SKM-1 treated with dmso at 0.1 percent for 144 hours (cell line): Measurements from ENCODE around the gene MAST2.

Source experiments
- DNase-seq: peaks from one replicate; lab custom pipeline; 2025; ENCODE audit not compliant: unreplicated experiment; lab: John Stamatoyannopoulos, UW

MAST2 gene

GRCh38 chr1:46013581-46013980, 210.2 kb downstream of the MAST2 start:
- no peak for DNase-seq

DNA sequence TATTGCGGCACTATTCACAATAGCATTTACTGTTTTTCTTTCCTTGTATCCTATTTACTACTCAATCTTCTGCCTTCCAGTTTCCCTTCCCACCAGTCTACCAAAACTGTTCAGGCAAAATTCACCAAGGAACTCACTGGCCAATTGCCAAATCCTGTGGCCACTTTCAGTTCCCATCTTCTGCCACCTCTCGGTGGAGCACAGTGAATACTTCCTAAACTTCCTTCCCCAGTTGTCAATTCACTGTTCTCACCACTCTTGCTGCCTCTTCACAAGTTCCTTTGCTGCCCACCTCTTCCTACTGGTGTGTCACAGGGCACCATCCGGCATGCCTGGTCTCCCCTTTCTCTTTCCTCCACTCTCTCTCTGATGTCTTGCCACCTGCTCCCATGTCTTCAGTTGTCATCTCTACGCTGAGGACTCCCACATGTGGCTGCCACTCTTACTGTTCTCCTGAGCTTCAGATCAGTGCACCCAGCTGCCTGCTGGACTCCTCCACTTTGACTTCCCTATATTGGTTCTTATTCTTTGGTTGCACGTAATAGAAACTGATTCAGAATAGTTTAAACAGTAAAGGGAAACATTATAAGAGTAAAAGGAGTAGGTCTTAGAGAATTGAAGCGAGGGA, 214.6 kb downstream of the MAST2 start:
- peak; percentile 40 for DNase-seq

DNA sequence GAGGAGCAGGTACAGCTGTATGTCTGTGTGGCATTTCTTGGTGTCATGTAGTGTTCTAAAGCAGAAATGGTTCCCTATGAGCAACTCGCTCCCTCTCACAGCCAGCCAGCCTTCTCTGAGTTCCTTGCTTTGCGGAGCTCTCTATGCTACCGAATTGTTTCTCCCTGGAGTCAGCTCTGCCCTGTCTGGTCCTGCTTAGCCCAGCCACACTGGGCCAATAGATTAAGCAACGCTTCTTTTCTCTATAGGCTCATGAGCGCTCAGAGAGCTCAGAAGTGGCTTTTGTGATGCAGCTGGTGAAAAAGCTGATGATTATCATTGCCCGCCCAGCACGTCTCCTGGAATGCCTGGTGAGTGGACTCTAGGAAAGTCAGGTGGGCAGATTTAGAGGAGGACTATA, 215.9 kb downstream of the MAST2 start:
- no peak for DNase-seq

DNA sequence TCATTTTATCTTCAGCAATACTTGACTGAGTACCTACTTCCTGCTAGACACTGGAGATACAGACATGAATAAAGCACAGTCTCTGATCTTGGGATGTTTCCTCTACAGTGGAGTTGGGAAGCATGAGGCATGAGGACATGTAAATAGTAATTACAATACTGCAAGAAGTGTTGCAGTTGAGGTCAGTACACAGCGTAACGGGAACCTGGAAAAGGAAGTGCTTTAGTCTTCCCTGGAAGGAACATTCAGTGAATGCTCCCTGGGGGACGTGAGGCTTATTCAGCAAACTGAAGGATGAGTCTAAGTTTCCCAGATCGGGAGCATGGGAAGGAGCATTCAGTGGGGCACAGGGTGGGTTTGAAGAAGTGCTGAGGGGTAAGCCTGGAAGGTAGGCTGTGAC, 216.6 kb downstream of the MAST2 start:
- no peak for DNase-seq

GRCh38 chr1:46021046-46021996, 217.9 kb downstream of the MAST2 start:
- DNase-seq = no peak

DNA sequence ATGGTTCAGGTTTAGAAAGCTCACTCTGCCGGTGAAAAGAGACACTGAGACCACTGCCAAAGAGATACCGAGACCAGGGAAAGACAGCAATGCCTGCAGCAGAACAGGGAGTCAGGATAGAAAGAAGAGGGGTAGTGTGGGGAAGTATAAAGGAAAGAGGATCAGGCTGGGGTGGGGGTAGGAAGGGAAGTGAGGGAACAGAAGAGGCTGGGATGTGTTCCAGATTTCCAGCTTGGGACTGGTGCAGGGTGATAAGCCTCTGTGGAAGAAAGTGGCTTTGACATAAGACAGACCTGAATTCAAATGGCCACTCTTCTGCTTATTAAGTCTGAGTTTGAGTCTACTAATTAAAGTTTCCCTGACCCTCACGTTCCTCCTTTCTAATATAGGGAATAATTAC, 223.1 kb downstream of the MAST2 start:
- DNase-seq = no peak

DNA sequence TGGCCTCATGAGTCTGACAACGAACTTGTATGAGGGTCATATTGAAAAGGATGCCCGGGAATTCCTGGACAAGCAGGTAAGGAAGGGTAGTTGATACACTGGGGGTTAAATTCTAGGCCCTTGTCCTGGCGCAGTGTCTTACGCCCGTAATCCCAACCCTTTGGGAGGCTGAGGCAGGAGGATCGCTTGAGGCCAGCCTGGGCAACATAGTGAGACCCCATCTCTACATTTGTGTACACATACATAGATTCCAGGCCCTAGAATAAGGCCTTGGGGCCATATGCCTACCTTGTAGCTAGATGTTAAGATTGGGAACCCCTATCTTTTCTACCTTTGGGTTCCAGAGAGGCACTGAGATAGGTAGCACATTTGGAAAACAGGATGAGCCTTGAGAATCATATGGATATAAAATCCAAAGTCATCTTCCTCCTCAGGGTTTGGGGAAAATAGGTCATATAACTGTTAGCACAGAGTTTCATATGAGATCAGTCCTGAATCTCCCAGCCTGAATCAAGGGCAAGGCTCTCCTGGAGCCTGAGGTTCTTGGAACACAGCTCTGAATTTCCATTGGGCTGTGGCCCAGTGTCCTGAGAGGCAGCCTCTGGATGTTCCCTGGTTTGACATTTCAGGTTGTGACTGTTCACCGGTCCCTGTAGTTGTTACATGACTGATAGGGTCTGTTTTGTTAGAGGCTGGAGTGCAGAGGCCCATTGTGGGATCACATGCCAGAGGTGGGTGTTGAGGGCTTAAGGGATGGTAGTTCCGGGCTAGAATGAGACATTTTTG, 224.6 kb downstream of the MAST2 start:
- DNase-seq = no peak

GRCh38 chr1:46030074-46030870, 226.9 kb downstream of the MAST2 start:
- DNase-seq = no peak

DNA sequence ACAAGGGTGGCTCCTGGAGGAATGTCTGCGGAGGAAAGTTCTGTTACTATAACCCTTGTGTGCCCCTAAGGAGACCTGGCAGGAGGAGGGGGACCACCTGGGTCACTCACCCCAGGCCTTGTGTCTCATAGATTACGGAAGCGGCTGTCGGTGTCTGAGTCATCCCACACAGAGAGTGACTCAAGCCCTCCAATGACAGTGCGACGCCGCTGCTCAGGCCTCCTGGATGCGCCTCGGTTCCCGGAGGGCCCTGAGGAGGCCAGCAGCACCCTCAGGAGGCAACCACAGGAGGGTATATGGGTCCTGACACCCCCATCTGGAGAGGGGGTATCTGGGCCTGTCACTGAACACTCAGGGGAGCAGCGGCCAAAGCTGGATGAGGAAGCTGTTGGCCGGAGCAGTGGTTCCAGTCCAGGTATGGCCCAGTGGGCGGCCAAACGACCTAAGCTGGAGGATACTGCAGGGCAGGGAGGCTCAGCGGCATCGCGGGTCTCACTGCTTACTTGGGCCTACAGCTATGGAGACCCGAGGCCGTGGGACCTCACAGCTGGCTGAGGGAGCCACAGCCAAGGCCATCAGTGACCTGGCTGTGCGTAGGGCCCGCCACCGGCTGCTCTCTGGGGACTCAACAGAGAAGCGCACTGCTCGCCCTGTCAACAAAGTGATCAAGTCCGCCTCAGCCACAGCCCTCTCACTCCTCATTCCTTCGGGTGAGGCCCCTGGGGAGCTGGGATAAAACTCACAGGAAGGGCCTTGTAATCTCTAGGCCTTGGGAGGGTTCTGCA, 227.7 kb downstream of the MAST2 start:
- DNase-seq = no peak

DNA sequence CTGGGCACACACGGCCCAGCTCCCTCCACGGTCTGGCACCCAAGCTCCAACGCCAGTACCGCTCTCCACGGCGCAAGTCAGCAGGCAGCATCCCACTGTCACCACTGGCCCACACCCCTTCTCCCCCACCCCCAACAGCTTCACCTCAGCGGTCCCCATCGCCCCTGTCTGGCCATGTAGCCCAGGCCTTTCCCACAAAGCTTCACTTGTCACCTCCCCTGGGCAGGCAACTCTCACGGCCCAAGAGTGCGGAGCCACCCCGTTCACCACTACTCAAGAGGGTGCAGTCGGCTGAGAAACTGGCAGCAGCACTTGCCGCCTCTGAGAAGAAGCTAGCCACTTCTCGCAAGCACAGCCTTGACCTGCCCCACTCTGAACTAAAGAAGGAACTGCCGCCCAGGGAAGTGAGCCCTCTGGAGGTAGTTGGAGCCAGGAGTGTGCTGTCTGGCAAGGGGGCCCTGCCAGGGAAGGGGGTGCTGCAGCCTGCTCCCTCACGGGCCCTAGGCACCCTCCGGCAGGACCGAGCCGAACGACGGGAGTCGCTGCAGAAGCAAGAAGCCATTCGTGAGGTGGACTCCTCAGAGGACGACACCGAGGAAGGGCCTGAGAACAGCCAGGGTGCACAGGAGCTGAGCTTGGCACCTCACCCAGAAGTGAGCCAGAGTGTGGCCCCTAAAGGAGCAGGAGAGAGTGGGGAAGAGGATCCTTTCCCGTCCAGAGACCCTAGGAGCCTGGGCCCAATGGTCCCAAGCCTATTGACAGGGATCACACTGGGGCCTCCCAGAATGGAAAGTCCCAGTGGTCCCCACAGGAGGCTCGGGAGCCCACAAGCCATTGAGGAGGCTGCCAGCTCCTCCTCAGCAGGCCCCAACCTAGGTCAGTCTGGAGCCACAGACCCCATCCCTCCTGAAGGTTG, 231.4 kb downstream of the MAST2 start:
- no peak for DNase-seq

- peak; percentile 70 for DNase-seq
Measured at GRCh38 chr1:46036894-46037839, 233.8 kb downstream of the MAST2 start.

GRCh38 chr1:46039571-46040052, 236.2 kb downstream of the MAST2 start:
- DNase-seq = no peak

- DNase-seq = no peak
Measured at GRCh38 chr1:46041551-46041950, 238.1 kb downstream of the MAST2 start.

DNA sequence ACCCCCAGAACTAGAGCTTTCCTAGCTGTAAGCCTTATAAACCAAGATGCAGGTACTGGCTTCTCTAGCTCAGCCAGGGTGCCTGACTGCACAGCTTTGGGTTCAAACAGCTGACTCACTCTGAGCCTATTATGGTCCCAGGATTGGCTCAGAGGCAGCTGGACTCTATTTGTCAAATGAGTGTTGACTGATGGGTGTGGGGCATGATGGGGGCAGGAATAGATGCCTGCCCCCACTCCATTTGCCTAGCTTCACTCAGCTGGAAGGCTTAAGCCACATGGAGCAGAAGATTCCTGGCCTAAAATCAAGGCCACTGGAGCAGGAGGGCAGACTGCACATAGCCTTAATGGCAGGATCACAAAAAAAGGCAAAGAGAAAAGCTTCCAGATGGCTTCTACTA, 238.6 kb downstream of the MAST2 start:
- no peak for DNase-seq

DNA sequence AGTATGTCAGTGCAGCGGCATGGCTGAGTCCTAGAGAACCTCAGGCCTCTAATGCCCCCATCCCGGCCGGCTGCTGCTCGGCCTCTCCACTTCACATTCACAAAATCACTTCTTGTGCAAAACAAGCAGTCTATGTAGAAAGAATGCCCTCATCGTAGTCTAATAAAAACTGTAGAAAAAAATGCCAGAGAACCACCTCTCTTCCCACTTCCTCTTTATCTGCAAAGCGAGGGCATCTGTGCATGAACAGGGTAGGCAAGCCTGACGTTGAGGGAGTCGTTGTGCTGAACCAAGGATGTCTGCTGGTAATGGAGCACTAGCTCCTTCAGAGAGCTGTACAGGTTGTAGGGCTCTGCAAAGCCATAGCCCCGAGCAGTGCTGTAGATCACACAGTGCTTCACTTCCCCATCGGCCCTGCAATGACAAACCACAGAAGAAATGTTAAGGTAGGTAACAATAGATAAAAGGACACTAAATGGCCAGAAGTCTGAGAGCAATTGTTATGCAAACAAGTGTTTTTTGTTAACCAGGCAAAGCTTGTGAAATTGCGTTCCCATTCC, 240.1 kb downstream of the MAST2 start:
- peak; percentile 90 for DNase-seq

- DNase-seq = no peak
Measured at GRCh38 chr1:46044116-46044515, 240.7 kb downstream of the MAST2 start.

- no peak for DNase-seq
Measured at GRCh38 chr1:46053734-46054133, 250.3 kb downstream of the MAST2 start.
